Subcutaneous abdominal adipose tissue (tissue), 5 donors: ENCODE measurements around the gene AGAP1.
"Not testable (repeated sequence)": the region's sequence is repeated elsewhere in the genome, so short reads cannot be mapped to it uniquely, and the experiment has no call there.

Experiments used
- H3K27ac ChIP-seq: one replicate; pipeline ENCODE4 v1.7.0; 2013; ENCODE audit warnings: low read depth, mild to moderate bottlenecking, inconsistent platforms, low read length, moderate library complexity
- H3K27me3 ChIP-seq, 5 donors: one replicate each; pipeline ENCODE4 v1.7.0; 2013; ENCODE audit warnings: low read length in 5 of 5, inconsistent platforms in 1 of 5; ENCODE audit not compliant: control insufficient read depth in 5 of 5, insufficient read depth in 4 of 5
- H3K36me3 ChIP-seq, 5 donors: one replicate each; pipeline ENCODE4 v1.7.0; 2013; ENCODE audit warnings: low read length in 5 of 5; ENCODE audit not compliant: control insufficient read depth in 5 of 5, insufficient read depth in 5 of 5
- H3K4me1 ChIP-seq, 5 donors: one replicate each; pipeline ENCODE4 v1.7.0; 2013; ENCODE audit warnings: low read length in 5 of 5, mild to moderate bottlenecking in 3 of 5, moderate library complexity in 1 of 5; ENCODE audit not compliant: control insufficient read depth in 5 of 5, insufficient read depth in 5 of 5
- H3K4me3 ChIP-seq, 5 donors: one replicate each; pipeline ENCODE4 v1.7.0; 2013; ENCODE audit warnings: low read length in 5 of 5, low read depth in 1 of 5
- H3K9ac ChIP-seq, 5 donors: one replicate each; pipeline ENCODE4 v1.7.0; 2013; ENCODE audit warnings: low read length in 5 of 5, mild to moderate bottlenecking in 4 of 5, moderate library complexity in 3 of 5
- H3K9me3 ChIP-seq, 5 donors: one replicate each; pipeline ENCODE4 v1.7.0; 2013; ENCODE audit warnings: low read length in 5 of 5; ENCODE audit not compliant: control insufficient read depth in 5 of 5
- donor health status: healthy.
- donor health status: healthy.
- donor health status: healthy.
- donor health status: healthy.
- donor health status: healthy.

AGAP1 gene

GRCh38 chr2:235752846-235753245 is 259.0 kb downstream of the AGAP1 start:
- Histone ChIP-seq H3K4me1 (peaks cover 0 to 2% (median 0%) of the 10 kb centered on the region in 5 donors), H3K4me3 (no peak overlapping the region), H3K9ac (no peak overlapping the region), H3K36me3 (peaks cover 0 to 41% (median 26%) of the 10 kb centered on the region in 5 donors), H3K27me3 (no peaks in the 10 kb centered on the region), H3K27ac (no peak overlapping the region), H3K9me3 (no peaks in the 10 kb centered on the region)

GRCh38 chr2:235754357-235755207 is 260.7 kb downstream of the AGAP1 start:
- peaks cover 0 to 35% (median 26%) of the 10 kb centered on the region in 5 donors for H3K36me3 ChIP-seq
- H3K27me3 ChIP-seq: no peaks in the 10 kb centered on the region
- no peaks in the 10 kb centered on the region for H3K9me3 ChIP-seq
- no peak overlapping the region for H3K9ac ChIP-seq
- no peak overlapping the region for H3K27ac ChIP-seq
- no peak overlapping the region for H3K4me3 ChIP-seq
- no peaks in the 10 kb centered on the region for H3K4me1 ChIP-seq

- Histone ChIP-seq H3K9ac (no peak overlapping the region), H3K4me3 (no peak overlapping the region), H3K36me3 (peaks cover 0 to 24% (median 12%) of the 10 kb centered on the region in 5 donors), H3K27me3 (no peaks in the 10 kb centered on the region), H3K9me3 (no peaks in the 10 kb centered on the region), H3K4me1 (no peaks in the 10 kb centered on the region), H3K27ac (no peak overlapping the region)
These were observed 262.6 kb downstream of the AGAP1 start for GRCh38 chr2:235756491-235756890.

DNA sequence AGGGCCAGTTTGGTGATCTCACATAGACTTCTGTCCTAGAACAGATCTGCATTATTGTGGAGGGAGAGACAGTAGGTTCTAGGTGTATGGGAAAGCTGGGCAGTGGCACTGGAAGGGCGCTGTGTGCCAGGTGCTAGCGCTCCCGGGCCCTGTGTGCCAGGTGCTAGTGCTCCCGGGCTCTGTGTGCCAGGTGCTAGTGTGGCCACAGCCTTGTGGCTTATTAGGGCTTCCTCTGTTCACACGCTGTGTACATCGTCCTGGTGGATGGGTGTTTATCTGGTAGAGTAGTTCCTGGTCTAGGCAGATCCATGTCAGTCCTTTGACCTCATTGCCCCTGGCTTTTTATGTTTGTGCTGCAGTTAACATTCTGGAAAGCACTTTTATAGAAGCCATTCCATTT is 263.4 kb downstream of the AGAP1 start:
- Histone ChIP-seq H3K27me3 (no peaks in the 10 kb centered on the region), H3K36me3 (peaks cover 0 to 18% (median 11%) of the 10 kb centered on the region in 5 donors), H3K9ac (no peak overlapping the region), H3K9me3 (no peaks in the 10 kb centered on the region), H3K4me1 (no peaks in the 10 kb centered on the region), H3K27ac (no peak overlapping the region), H3K4me3 (no peak overlapping the region)

GRCh38 chr2:235757640-235758039 is 263.8 kb downstream of the AGAP1 start:
- Histone ChIP-seq H3K4me3 (no peak overlapping the region), H3K9ac (no peak overlapping the region), H3K36me3 (peaks cover 0 to 14% (median 9%) of the 10 kb centered on the region in 5 donors), H3K9me3 (no peaks in the 10 kb centered on the region), H3K27ac (no peak overlapping the region), H3K4me1 (no peaks in the 10 kb centered on the region), H3K27me3 (no peaks in the 10 kb centered on the region)

DNA sequence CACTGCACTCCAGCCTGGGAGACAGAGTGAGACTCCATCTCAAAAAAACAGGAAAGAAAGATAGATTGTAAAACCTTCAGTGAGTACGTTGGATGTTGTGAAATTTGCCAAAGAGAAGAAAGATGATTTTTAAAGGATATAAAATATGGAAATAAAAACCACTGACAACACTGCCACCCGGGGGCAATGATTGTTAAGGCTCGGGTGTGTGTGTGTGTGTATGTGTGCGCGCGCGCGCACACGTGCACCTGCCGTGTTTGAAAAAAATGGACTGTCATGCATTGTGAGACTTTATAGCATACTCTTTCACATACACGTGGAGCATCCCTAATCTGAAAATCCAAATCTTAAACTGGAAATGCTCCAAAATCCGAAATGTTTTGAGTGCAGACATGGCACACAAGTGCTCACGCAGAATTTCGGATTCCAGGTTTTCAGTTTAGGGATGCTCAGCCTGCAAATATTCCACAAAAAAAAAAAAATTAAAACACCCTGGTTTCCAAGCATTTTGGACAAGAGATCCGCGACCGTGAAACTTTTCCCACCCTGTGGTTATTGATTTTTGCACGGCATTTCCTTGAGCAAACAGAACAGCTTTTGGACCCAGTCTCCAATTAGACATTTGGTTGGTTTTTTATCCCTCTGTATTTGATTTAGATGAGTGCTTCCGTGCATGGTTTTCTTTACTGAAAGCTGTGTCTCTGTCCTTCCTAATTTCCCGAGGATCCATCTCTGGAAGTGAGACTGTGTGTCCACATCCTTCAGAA is 269.2 kb downstream of the AGAP1 start:
- H3K4me3 ChIP-seq: no peak overlapping the region
- no peak overlapping the region for H3K27ac ChIP-seq
- peaks cover 0 to 14% (median 10%) of the 10 kb centered on the region in 5 donors for H3K36me3 ChIP-seq
- no peaks in the 10 kb centered on the region for H3K9me3 ChIP-seq
- peaks cover 0 to 10% (median 9%) of the 10 kb centered on the region in 5 donors for H3K4me1 ChIP-seq
- H3K27me3 ChIP-seq: no peaks in the 10 kb centered on the region
- H3K9ac ChIP-seq: no peak overlapping the region

DNA sequence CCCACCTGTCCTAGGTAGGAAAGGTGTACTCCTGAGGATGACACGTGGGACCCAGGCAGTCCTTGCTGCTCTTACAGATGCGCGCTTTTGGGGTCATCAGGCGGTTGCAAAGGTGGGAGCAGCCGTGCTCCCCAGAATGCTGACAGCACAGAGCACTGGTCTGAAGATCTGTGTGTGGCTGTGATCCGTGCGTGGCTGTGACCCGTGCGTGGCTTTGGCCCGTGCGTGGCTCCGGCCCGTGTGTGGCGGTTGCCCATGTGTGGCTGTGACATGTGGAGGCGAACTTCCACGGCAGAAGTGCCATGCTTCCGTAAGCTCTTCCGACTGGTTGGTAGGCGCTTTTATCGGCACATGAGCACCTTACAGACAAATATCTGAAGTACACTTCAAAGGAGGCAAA is 270.0 kb downstream of the AGAP1 start:
- H3K4me1 ChIP-seq: peaks cover 0 to 10% (median 9%) of the 10 kb centered on the region in 5 donors
- H3K9me3 ChIP-seq: no peaks in the 10 kb centered on the region
- peaks cover 0 to 11% (median 9%) of the 10 kb centered on the region in 5 donors for H3K36me3 ChIP-seq
- H3K9ac ChIP-seq: no peak overlapping the region
- H3K27ac ChIP-seq: no peak overlapping the region
- H3K4me3 ChIP-seq: no peak overlapping the region
- H3K27me3 ChIP-seq: no peaks in the 10 kb centered on the region

DNA sequence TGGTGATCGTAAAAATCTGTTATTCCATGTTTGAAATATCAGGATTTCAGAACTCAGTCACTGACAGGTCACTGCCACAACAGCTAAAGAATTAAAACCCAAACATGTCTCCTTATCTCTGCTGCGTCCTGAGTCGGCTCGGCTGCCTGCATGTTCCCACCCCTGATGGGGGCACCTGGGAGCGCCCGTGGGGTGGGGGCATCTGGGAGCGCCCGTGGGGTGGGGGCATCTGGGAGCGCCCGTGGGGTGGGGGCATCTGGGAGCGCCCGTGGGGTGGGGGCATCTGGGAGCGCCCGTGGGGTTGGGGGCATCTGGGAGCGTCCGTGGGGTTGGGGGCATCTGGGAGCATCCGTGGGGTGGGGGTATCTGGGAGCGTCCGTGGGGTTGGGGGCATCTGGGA is 270.6 kb downstream of the AGAP1 start:
- H3K9ac ChIP-seq, H3K9me3 ChIP-seq, H3K27ac ChIP-seq, H3K27me3 ChIP-seq, H3K4me3 ChIP-seq: not testable (repeated sequence)
- Histone ChIP-seq H3K4me1 (peaks cover 0 to 10% (median 9%) of the 10 kb centered on the region in 5 donors), H3K36me3 (peaks cover 0 to 12% (median 9%) of the 10 kb centered on the region in 5 donors)

DNA sequence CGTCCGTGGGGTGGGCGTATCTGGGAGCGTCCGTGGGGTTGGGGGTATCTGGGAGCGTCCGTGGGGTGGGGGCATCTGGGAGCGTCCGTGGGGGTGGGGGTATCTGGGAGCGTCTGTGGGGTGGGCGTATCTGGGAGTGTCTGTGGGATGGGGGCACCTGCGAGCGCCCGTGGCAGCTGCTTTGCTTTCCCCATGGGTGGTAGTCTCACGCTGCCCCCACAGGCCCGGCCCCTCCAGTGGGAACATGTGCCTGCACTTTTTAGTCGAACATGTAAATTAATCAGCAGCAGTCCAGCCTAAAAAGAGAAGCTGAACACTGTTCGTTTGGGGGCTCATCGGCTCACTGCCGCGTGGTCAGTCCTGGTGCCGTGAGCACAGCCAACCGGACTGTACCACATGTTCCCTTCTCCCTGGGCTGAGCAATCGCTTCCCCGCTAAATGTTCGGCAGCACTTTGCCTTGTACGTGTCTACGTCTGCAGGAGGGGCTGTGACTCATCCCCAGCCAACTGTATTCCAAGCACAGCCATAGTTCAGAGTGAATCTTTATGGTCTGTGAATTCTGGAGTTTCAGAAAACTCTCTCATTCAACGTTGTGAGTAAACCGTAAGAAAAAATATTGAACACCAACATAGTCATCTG is 271.5 kb downstream of the AGAP1 start:
- Histone ChIP-seq H3K27me3 (no peaks in the 10 kb centered on the region), H3K9ac (no peak overlapping the region), H3K36me3 (peaks cover 0 to 14% (median 9%) of the 10 kb centered on the region in 5 donors), H3K4me3 (no peak overlapping the region), H3K27ac (peak overlapping the region; percentile 47), H3K4me1 (peaks cover 0 to 10% (median 9%) of the 10 kb centered on the region in 5 donors), H3K9me3 (no peaks in the 10 kb centered on the region)
